ENCODE measurements around the gene AP5S1.

DNA sequence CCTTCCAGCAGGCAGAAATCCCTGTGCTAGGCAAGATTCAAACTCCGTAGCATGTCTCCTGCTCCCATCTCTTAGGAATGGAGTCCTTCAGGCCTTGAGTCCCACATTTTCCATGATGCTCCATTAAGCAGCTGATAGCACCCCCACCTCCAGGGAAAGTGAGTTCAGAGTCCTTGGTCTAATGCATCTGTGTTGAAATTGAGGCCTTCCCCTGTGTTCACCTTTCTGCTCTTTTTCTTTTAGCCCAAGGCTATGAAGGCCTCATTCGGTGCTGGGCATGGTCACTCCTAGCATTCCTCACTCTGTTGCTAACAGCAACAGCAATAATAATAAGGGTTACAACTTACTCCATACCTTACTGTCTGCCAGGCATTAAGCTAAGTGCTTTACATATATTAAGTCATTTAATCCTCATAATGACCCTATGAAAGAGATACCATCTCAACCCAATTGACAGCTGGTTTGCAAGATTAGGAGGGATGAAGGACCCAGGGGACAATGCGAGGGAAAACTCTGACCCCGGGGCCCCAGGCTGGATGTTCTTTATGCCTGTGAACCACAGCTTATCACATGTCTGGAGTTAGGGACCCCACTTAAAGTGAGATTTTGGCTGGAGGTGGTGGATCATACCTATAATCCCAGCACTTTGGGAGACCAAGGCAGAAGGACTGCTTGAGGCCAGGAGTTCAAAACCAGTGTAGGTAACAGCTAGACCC, 51.4 kb downstream of the AP5S1 start:
- TF ChIP-seq EZH2 (IDR thresholded peaks at IDR 0.05; ENCODE audit: low read length, missing control alignments): no peak
- TF ChIP-seq, protein P1, sequence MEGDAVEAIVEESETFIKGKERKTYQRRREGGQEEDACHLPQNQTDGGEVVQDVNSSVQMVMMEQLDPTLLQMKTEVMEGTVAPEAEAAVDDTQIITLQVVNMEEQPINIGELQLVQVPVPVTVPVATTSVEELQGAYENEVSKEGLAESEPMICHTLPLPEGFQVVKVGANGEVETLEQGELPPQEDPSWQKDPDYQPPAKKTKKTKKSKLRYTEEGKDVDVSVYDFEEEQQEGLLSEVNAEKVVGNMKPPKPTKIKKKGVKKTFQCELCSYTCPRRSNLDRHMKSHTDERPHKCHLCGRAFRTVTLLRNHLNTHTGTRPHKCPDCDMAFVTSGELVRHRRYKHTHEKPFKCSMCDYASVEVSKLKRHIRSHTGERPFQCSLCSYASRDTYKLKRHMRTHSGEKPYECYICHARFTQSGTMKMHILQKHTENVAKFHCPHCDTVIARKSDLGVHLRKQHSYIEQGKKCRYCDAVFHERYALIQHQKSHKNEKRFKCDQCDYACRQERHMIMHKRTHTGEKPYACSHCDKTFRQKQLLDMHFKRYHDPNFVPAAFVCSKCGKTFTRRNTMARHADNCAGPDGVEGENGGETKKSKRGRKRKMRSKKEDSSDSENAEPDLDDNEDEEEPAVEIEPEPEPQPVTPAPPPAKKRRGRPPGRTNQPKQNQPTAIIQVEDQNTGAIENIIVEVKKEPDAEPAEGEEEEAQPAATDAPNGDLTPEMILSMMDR (conservative IDR thresholded peaks at IDR 0.05 in 1 of 2, IDR thresholded peaks at IDR 0.05 in 1 of 2; ENCODE audit: low read depth in 1 of 2, low read length in 2 of 2): no peak

All from fibroblast of lung (primary cell).